GM12878 (cell line): ENCODE results near the gene B3GALT6. TPM values are rescaled to one million over a fixed set of nuclear protein-coding genes. Genes with fewer than 3 reads are reported as not detected.

ENCODE experiments used
- ATAC-seq: fragments of 200-7000 bp; cut with Tn5 transposase; 3 replicates; pipeline ENCODE4 v1.9.1; 2020; ENCODE audit warnings: mild to moderate bottlenecking, moderate library complexity
- BruUV-seq: library from RNA; stranded (reverse); fragments of 400-500 nt; replicated peaks from 2 replicates; lab custom pipeline; 2021; lab: Mats Ljungman, UMichigan
- CTCF ChIA-PET: fragments of 300-600 bp; sonication (Branson Sonifier 250); formaldehyde crosslinking; extraction: SDS; loops from one replicate; lab custom pipeline; 2021; ENCODE audit warnings: inconsistent platforms; lab: Yijun Ruan, JAX
- POLR2A ChIA-PET: fragments of 350-600 bp; formaldehyde crosslinking; extraction: SDS; loops from one replicate; lab custom pipeline; 2021; ENCODE audit warnings: inconsistent platforms; lab: Charles Lee
- RAD21 ChIA-PET: fragments of 300-600 bp; sonication (Branson Sonifier 250); formaldehyde crosslinking; loops from one replicate; lab custom pipeline; 2023; ENCODE audit warnings: antibody characterized with exemption; ENCODE audit not compliant: unreplicated experiment; lab: Charles Lee
- SMC1A ChIA-PET: fragments of 300-600 bp; sonication (Branson Sonifier 250); formaldehyde crosslinking; loops from one replicate; lab custom pipeline; 2023; ENCODE audit not compliant: unreplicated experiment, uncharacterized antibody; lab: Charles Lee
- DNase-seq: peaks from one replicate; pipeline ENCODE4 v3.0.0-alpha.2; 2011; ENCODE audit warnings: low read depth, low spot score
- FAIRE-seq: peaks from 3 replicates; lab custom pipeline; 2011; peaks lifted over from hg19 to GRCh38; lab: Jason Lieb, UNC
- H2AFZ ChIP-seq: 2 replicates; pipeline ENCODE4 v1.6.0; 2011; ENCODE audit warnings: low read depth, low read length, control low read depth; ENCODE audit not compliant: control insufficient read depth
- H3K27ac ChIP-seq: 2 replicates; pipeline ENCODE4 v1.5.1; 2011; ENCODE audit warnings: control low read depth; ENCODE audit not compliant: control insufficient read depth, insufficient read depth
- H3K27me3 ChIP-seq, 2 experiments: replicated peaks in 1 of 2; 2 replicates each; pipeline versions ENCODE4 v1.6.0 to v1.6.1; 2011; ENCODE audit warnings: low read length in 1 of 2; ENCODE audit not compliant: control insufficient read depth in 2 of 2, insufficient read depth in 2 of 2
- H3K36me3 ChIP-seq, 2 experiments: 2 replicates each; pipeline ENCODE4 v1.5.1; 2011; ENCODE audit warnings: low read length in 1 of 2; ENCODE audit not compliant: control insufficient read depth in 2 of 2, insufficient read depth in 2 of 2
- H3K4me1 ChIP-seq: 2 replicates; pipeline ENCODE4 v1.6.1; 2011; ENCODE audit warnings: mild to moderate bottlenecking, low read length, moderate library complexity, mixed read lengths; ENCODE audit not compliant: control insufficient read depth, insufficient read depth
- H3K4me2 ChIP-seq: 2 replicates; pipeline ENCODE4 v1.6.0; 2011; ENCODE audit warnings: control low read depth; ENCODE audit not compliant: control insufficient read depth, insufficient read depth
- H3K4me3 ChIP-seq: fragments of 200-600 bp; sonication (generic); 2 replicates; pipeline ENCODE4 v1.5.1; 2016
- H3K79me2 ChIP-seq: 2 replicates; pipeline ENCODE4 v1.6.0; 2011; ENCODE audit warnings: low read length; ENCODE audit not compliant: control insufficient read depth, insufficient read depth
- H3K9ac ChIP-seq: 2 replicates; pipeline ENCODE4 v1.8.0; 2011; ENCODE audit warnings: low read length, control low read depth, mixed read lengths; ENCODE audit not compliant: control insufficient read depth, insufficient read depth
- H3K9me3 ChIP-seq: replicated peaks from 3 replicates; pipeline ENCODE4 v1.5.1; 2011; ENCODE audit warnings: mild to moderate bottlenecking, low read length; ENCODE audit not compliant: control insufficient read depth, insufficient read depth
- H4K20me1 ChIP-seq: 2 replicates; pipeline ENCODE4 v1.6.0; 2011; ENCODE audit not compliant: control insufficient read depth, insufficient read depth
- CEBPB ChIP-seq, 2 experiments: fragments of 150-350 bp in 1 of 2; IDR thresholded peaks; 2 replicates each; pipeline ENCODE4 v1.6.1; 2012 to 2014; ENCODE audit warnings: low read depth in 2 of 2, low read length in 2 of 2, borderline replicate concordance in 1 of 2, inconsistent platforms in 1 of 2
- CUX1 ChIP-seq: IDR thresholded peaks from 2 replicates; pipeline ENCODE4 v1.6.1; 2012; ENCODE audit warnings: improper control_type of control experiment, low read depth, low read length; ENCODE audit not compliant: insufficient replicate concordance
- DPF2 ChIP-seq: fragments of 450-650 bp; IDR thresholded peaks from 2 replicates; pipeline ENCODE4 v1.6.1; 2017; ENCODE audit warnings: mild to moderate bottlenecking
- EGR1 ChIP-seq, 2 experiments: IDR thresholded peaks; 1 replicate in 1 of 2; 2 replicates in 1 of 2; pipeline ENCODE4 v1.6.1; 2011 to 2012; ENCODE audit warnings: low read depth in 2 of 2, low read length in 2 of 2, borderline replicate concordance in 1 of 2, mild to moderate bottlenecking in 1 of 2, moderate library complexity in 1 of 2
- IKZF1 ChIP-seq: fragments of 450-650 bp; conservative IDR thresholded peaks from 2 replicates; pipeline ENCODE4 v1.6.1; 2017; ENCODE audit warnings: antibody characterized with exemption, mild to moderate bottlenecking
- NR2C2 ChIP-seq: IDR thresholded peaks from 2 replicates; pipeline ENCODE4 v1.6.1; 2011; ENCODE audit warnings: borderline replicate concordance, low read depth; ENCODE audit not compliant: control insufficient read depth, insufficient read length
- NRF1 ChIP-seq: conservative IDR thresholded peaks from 2 replicates; pipeline ENCODE4 v1.6.1; 2011; ENCODE audit warnings: mild to moderate bottlenecking, low read depth, low read length, improper control_type of control experiment
- PAX8 ChIP-seq: fragments of 450-650 bp; IDR thresholded peaks from 2 replicates; pipeline ENCODE4 v1.6.1; 2017; ENCODE audit warnings: mild to moderate bottlenecking, moderate library complexity
- PML ChIP-seq: IDR thresholded peaks from 2 replicates; pipeline ENCODE4 v1.6.1; 2012; ENCODE audit warnings: low read length, inconsistent platforms
- RCOR1 ChIP-seq: conservative IDR thresholded peaks from 2 replicates; pipeline ENCODE4 v1.6.1; 2012; ENCODE audit warnings: low read depth, low read length, improper control_type of control experiment
- RUNX3 ChIP-seq: IDR thresholded peaks from 2 replicates; pipeline ENCODE4 v1.6.1; 2012; ENCODE audit warnings: low read length, inconsistent platforms
- TCF12 ChIP-seq: IDR thresholded peaks from 2 replicates; pipeline ENCODE4 v1.6.1; 2011; ENCODE audit warnings: low read depth, mild to moderate bottlenecking, low read length
- WGBS: methylation state at CpG from one replicate; pipeline ENCODE4 v1.1.6; 2016; ENCODE audit warnings: low lambda C conversion rate; ENCODE audit not compliant: insufficient replicate concordance, insufficient coverage; ENCODE audit errors: missing lambda C conversion rate; 5-methylcytosine and 5-hydroxymethylcytosine counted together
- in situ Hi-C: fragments of 300-500 bp; cut with MboI; formaldehyde crosslinking; loops from 9 replicates; pipeline ENCODE4 v1.14.3; 2018; ENCODE audit warnings: mixed read lengths
- intact Hi-C: fragments of 100-400 bp; cut with micrococcal nuclease; formaldehyde crosslinking; loops from one replicate; pipeline ENCODE4 v1.14.2; 2022; ENCODE audit not compliant: unreplicated experiment
- polyA plus RNA-seq, 11 experiments: library from polyadenylated mRNA; depleted of rRNA in 4 of 11; unstranded in 6 of 11; stranded (reverse) in 5 of 11; fragments of >200 nt; fragmentation: Nextera tagmentation in 4 of 11; fragmentation: Illumina TruSeq in 1 of 11; extraction: Ambion mirVana in 4 of 11; extraction: Trizol in 1 of 11; gene quantifications; 1 replicate in 1 of 11; 2 replicates in 10 of 11; pipeline versions ENCODE4 v1.2.1 to v1.2.3, GENCODE V29; 2011 to 2016; ENCODE audit warnings: inconsistent platforms in 2 of 11, missing spikeins in 2 of 11, low read depth in 1 of 11
- total RNA-seq, 4 experiments: library from RNA; depleted of rRNA in 3 of 4; stranded (reverse); fragments of >200 nt in 3 of 4; fragmentation: Illumina TruSeq in 1 of 4; extraction: Trizol in 1 of 4; gene quantifications; 2 replicates each; pipeline versions ENCODE4 v1.2.1 to v1.2.3, GENCODE V29; 2013 to 2021
- TF ChIP-seq, protein P1 (sequence below): IDR thresholded peaks from 2 replicates; pipeline ENCODE4 v1.6.1; 2012; ENCODE audit warnings: mild to moderate bottlenecking, low read depth, low read length

B3GALT6 gene
- total and polyA plus RNA-seq, 10 of the 15 experiments (the other 5 are each of a cell fraction or from before 2014, with no cell fraction given), result 0.53 to 20.8 (median 4.5) TPM

- DNase-seq (no peak), ATAC-seq (no peak), FAIRE-seq (no peak)
- in situ Hi-C loops, result no loop called here
- SMC1A ChIA-PET, result interaction anchor here (1.2 kb wide), 1 partner anchor 74 kb away, joined by 3 read pairs; no protein-coding TSS in a partner anchor
- H3K9me3 ChIP-seq, result no peaks in the 10 kb centered on the region; the same call in 2 of the 3 replicates
- POLR2A ChIA-PET, result interaction anchor here (1.1 kb wide), 1 partner anchor 9 kb away, joined by 3 read pairs; no protein-coding TSS in a partner anchor
- peaks cover 6 to 25% of the 10 kb centered on the region in 2 experiments for H3K36me3 ChIP-seq
- no peak overlapping the region for H3K9ac ChIP-seq
- no peak overlapping the region for H3K4me3 ChIP-seq
- 91% methylated on average over 70 of the region's 74 CpGs for WGBS
- intact Hi-C loops, result no loop called here
- RAD21 ChIA-PET, result no interaction called here
- no peak overlapping the region for H3K4me2 ChIP-seq
- no peak overlapping the region for H2AFZ ChIP-seq
- BruUV-seq, result no TSS peak
- CTCF ChIA-PET, result no interaction called here
- no peaks in the 10 kb centered on the region for H4K20me1 ChIP-seq
- peaks cover 30% of the 10 kb centered on the region for H3K4me1 ChIP-seq
- H3K27me3 ChIP-seq, result no peaks in the 10 kb centered on the region
- no peaks in the 10 kb centered on the region for H3K79me2 ChIP-seq
- no peak overlapping the region for H3K27ac ChIP-seq
- TF ChIP-seq CEBPB (IDR thresholded peaks at IDR 0.05; ENCODE audit: borderline replicate concordance in 1 of 2, low read depth in 2 of 2, low read length in 2 of 2), result no peak
- TF ChIP-seq RCOR1, result no peak
- peak; percentile 31; the same call in 1 of the 2 replicates for TF ChIP-seq RUNX3
- TF ChIP-seq EGR1 (IDR thresholded peaks at IDR 0.05; ENCODE audit: borderline replicate concordance in 1 of 2, low read depth in 2 of 2, low read length in 2 of 2), result no peak
- no peak for TF ChIP-seq TCF12
- no peak for TF ChIP-seq PAX8
- no peak for TF ChIP-seq NRF1
- TF ChIP-seq NR2C2, result no peak
- no peak for TF ChIP-seq IKZF1
- no peak for TF ChIP-seq DPF2
- no peak for TF ChIP-seq CUX1
- TF ChIP-seq, protein P1, sequence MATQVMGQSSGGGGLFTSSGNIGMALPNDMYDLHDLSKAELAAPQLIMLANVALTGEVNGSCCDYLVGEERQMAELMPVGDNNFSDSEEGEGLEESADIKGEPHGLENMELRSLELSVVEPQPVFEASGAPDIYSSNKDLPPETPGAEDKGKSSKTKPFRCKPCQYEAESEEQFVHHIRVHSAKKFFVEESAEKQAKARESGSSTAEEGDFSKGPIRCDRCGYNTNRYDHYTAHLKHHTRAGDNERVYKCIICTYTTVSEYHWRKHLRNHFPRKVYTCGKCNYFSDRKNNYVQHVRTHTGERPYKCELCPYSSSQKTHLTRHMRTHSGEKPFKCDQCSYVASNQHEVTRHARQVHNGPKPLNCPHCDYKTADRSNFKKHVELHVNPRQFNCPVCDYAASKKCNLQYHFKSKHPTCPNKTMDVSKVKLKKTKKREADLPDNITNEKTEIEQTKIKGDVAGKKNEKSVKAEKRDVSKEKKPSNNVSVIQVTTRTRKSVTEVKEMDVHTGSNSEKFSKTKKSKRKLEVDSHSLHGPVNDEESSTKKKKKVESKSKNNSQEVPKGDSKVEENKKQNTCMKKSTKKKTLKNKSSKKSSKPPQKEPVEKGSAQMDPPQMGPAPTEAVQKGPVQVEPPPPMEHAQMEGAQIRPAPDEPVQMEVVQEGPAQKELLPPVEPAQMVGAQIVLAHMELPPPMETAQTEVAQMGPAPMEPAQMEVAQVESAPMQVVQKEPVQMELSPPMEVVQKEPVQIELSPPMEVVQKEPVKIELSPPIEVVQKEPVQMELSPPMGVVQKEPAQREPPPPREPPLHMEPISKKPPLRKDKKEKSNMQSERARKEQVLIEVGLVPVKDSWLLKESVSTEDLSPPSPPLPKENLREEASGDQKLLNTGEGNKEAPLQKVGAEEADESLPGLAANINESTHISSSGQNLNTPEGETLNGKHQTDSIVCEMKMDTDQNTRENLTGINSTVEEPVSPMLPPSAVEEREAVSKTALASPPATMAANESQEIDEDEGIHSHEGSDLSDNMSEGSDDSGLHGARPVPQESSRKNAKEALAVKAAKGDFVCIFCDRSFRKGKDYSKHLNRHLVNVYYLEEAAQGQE, result no peak
- no peak for TF ChIP-seq PML
These were observed 15.0 kb upstream of the B3GALT6 start for GRCh38 chr1:1216770-1217620.
